ENCODE data around the gene BRPF3.

Gene BRPF3

GRCh38 chr6:36272234-36272633 lies 75.7 kb downstream of the BRPF3 start:
- no peak for DNase-seq

DNA sequence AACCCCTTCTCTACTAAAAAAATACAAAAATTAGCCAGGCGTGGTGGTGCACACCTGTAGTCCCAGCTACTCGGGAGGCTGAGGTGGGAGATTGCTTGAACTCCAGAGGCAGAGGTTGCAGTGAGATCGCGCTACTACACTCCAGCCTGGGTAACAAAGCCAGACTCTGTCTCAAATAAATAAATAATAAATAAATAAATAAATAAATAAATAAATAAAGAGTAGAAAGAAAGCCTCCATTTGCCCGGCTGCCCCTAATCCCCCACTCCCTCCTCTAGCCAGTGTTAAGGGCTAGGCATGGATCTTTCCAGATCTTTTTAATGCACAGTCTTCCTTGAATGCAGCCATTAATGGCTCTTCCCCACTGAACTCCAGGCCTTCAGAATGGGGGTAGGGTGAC lies 76.5 kb downstream of the BRPF3 start:
- no peak for DNase-seq

DNA sequence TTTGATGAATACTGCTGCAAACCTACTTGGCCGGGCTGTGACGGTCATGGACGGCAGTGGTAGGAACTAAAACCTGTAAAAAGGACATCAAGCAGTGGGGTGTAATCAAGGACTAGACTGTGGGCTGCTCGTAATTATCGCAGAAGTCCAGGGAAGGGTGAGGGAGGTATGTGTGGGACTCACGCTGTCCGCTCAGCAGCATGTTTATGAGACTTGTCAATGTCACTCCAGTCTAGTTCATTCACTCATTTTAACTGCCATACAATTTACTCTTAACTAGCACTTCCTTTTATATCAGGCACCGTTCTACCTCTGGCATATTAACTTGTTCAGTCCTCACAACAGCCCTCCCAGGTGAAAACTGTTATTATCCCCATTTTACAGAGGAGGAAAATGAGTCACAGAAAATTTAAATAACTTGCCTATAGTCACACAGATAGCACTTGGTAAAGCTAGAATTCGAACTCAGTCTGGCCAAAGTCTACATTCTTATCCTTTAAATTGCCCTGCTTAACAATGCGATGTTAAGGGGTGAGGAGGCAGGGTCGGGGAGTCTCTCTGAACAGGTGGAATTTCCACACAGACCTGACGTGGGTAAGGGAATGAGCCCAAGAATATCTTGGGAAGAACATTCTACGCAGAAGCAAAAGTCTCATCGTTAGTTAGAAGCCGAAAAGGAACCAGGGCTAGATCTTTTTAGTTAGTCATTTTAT lies 77.4 kb downstream of the BRPF3 start:
- DNase-seq: no peak

- no peak for DNase-seq
Measured at GRCh38 chr6:36276581-36277536, 80.3 kb downstream of the BRPF3 start.

GRCh38 chr6:36277946-36278470 lies 81.5 kb downstream of the BRPF3 start:
- DNase-seq: no peak

DNA sequence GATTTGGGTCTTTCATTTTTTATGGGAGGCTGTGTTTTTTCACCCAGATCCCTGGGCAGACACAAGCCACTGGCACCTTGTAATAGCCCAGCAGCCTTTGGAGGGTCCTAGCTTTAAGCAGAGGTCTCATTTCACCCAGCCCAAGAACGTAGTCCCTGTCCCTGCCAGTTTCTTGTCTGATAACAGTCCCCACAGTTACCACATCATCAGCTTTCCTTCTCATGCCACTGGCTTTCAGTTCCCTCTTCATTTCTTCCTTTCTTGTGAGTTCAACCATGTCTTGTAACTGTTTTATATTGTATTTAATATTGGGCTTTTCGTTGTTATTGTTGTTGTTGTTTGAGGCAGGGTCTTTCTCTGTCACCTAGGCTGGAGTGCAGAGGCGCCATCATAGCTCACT lies 83.9 kb downstream of the BRPF3 start:
- DNase-seq: no peak

- DNase-seq: no peak
Measured at GRCh38 chr6:36280983-36281382, 84.4 kb downstream of the BRPF3 start.

Measured in stimulated activated naive CD4-positive, alpha-beta T cell treated with Interleukin-2 at 50 U/mL for 16 hours (primary cell).